Activated CD4-positive, CD25-positive, alpha-beta regulatory T cell treated with anti-CD3 and anti-CD28 coated beads, Interleukin-2, amount 50 U/mL, for 16 hours (primary cell): ENCODE measurements around the gene DIP2A.
"Not testable (repeated sequence)": the region's sequence is repeated elsewhere in the genome, so short reads cannot be mapped to it uniquely, and the experiment has no call there.

ENCODE experiments used
- DNase-seq: peaks from one replicate; pipeline ENCODE4 v3.0.0-alpha.2; 2020; ENCODE audit warnings: low read depth, low spot score

The DIP2A gene

GRCh38 chr21:46554431-46555224 lies 95.9 kb downstream of the DIP2A start:
- no peak for DNase-seq

DNA sequence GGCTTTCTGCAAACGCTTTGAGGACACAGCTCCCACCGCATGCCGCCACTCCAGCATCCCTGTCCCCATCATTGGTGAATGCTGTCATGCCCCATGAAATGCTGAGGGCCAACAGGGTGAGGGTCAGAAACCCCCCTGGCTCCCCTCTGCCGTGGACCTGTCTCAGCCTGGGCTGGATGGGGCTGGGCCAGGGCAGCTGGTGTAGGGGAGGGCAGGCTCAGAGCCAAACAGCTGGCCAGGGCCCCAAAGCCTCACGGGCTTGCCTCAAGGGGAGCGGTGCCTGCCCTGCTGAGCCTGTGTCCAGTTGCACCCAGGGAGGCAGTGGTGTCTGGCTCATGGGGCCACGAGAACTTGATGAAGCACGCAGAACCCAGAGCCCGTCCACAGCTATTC lies 96.5 kb downstream of the DIP2A start:
- no peak for DNase-seq

DNA sequence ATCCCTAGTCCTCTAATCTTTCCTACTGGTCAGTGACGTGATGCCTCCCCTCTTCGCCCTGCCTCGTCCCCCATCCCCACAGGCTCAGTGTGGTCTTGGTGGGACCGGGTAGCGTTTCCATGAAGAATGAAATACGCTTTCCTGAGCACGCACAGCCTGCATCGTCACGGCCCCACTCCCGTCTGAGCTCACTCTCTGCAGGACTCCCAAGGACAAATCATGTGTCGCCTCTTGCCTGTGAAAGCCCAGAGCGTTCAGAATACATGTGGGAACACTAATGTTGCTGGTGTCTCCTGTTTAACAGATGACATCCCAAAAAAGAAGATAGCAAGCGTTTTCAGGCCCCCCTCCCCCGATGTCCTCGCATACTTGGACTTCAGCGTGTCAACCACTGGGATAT lies 97.0 kb downstream of the DIP2A start:
- no peak for DNase-seq

DNA sequence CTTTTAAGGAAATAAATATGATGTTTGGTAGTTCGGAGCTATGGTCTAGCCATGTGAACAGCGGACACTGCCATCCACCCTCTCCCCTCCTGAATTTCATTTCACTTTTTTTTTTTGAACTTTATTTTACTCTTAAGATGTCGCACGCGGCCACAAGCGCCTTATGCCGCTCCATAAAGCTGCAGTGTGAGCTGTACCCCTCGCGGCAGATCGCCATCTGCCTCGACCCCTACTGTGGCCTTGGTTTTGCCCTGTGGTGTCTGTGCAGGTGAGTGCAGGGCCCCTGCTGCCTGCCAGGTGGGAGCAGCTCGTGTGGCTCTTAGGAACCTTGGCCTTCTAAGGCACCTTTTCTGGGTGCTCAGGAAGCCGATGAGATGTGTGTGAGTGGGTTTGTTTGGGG lies 98.1 kb downstream of the DIP2A start:
- DNase-seq: no peak

- DNase-seq: no peak
Measured at GRCh38 chr21:46557469-46557868, 98.8 kb downstream of the DIP2A start.

GRCh38 chr21:46557919-46558392 lies 99.3 kb downstream of the DIP2A start:
- no peak for DNase-seq

- no peak for DNase-seq
Measured at GRCh38 chr21:46559291-46559983, 100.7 kb downstream of the DIP2A start.

- no peak for DNase-seq
Measured at GRCh38 chr21:46560568-46561444, 102.1 kb downstream of the DIP2A start.

- no peak for DNase-seq
Measured at GRCh38 chr21:46561445-46562090, 102.9 kb downstream of the DIP2A start.

DNA sequence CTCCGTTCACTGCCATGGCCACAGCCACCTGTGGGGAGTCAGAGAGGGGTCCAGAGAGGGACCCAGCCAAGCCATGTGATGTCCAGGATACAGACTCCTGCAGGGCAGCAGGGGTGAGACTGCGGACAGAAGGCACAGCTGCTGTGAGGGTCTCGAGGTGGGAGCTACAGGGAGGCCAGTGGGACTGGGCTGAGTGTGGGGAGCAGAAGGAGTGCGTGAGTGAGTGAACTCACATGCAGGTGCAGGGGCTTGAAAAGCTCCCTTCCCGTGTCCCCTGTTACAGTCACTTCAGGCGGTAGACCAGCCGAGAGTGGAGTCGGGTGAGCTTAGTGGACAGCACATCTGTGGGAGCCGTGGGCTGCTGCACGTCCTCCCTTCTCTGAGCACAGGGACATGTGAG lies 103.8 kb downstream of the DIP2A start:
- no peak for DNase-seq

GRCh38 chr21:46562964-46563607 lies 104.4 kb downstream of the DIP2A start:
- DNase-seq: no peak

DNA sequence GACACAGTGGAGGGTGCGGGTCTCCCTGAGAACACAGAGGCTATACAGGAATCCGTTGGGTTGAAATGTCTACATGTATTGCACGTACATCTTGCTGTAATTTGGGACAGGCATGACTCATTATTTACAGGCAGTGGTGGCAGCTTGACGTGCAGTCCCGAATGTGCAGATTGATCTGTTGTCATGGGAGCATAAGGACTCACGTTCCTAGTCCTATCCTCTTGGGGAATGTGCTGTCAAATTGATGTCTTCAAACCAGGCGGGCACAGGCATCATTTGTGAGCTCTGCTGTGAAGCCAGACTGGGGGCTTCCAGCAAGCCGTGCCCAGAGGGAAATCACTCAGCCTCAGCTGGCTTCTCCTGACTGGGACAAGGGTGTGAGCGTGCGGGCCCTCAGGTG lies 105.7 kb downstream of the DIP2A start:
- DNase-seq: no peak

DNA sequence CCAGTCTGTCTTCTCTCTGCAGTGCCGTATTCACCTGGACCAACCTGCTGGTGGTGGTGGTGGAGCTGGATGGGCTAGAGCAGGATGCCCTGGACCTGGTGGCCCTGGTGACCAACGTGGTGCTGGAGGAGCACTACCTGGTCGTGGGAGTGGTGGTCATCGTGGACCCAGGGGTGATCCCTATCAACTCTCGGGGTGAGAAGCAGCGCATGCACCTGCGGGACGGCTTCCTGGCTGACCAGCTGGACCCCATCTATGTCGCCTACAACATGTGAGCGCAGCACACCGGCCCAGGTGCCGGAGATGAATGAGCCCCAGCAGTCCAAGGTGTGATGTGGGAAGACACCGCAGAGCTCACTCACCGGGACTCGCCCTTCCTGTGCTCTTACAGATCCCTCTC lies 108.7 kb downstream of the DIP2A start:
- DNase-seq: no peak

GRCh38 chr21:46568562-46568961 lies 109.9 kb downstream of the DIP2A start:
- DNase-seq: no peak

- no peak for DNase-seq
Measured at GRCh38 chr21:46569081-46569480, 110.4 kb downstream of the DIP2A start.

DNA sequence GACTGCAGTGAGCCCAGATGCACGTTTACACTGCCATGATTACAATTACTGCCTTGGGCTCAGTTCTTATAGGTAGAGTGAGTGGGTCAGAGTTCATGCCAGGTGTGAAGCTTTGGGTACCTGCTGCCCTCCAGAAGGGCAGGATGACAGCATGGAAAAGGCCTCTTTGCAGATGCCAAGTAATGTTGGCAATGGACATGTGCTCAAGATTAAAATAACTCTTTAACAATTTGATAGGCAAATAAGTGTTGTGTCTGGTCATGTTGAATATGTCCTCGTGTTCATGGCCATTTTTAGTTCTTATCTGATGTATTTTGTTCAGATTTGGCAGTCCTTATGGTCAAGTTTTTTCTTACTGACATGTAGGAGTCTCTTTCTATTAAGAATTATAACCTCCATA lies 111.4 kb downstream of the DIP2A start:
- DNase-seq: no peak

- DNase-seq: no peak
Measured at GRCh38 chr21:46570631-46571030, 111.9 kb downstream of the DIP2A start.

GRCh38 chr21:46572850-46573249 lies 114.2 kb downstream of the DIP2A start:
- DNase-seq: no peak

- not testable (repeated sequence) for DNase-seq
Measured at GRCh38 chr21:46577786-46578185, 119.1 kb downstream of the DIP2A start.

- DNase-seq: not testable (repeated sequence)
Measured at GRCh38 chr21:46579394-46579793, 120.7 kb downstream of the DIP2A start.

- no peak for DNase-seq
Measured at GRCh38 chr21:46581780-46582307, 123.2 kb downstream of the DIP2A start.
